Ovary (tissue), 9 donors: Measurements from ENCODE around the gene DCN. TPM values are rescaled to one million over a fixed set of nuclear protein-coding genes. Genes with fewer than 3 reads are reported as not detected.
A peak's percentile ranks its signal among the peaks of the same experiment; 100 is the strongest.

Source experiments
- DNase-seq, 5 donors: peaks; one replicate each; pipeline ENCODE4 v3.0.0-alpha.2; 2019 to 2020
- H3K27ac ChIP-seq, 2 donors: fragments of 200-600 bp; one replicate each; pipeline versions ENCODE4 v1.5.1 to v1.8.0; 2019 to 2022
- H3K27me3 ChIP-seq: fragments of 200-600 bp; one replicate; pipeline ENCODE4 v1.8.0; 2022
- H3K36me3 ChIP-seq: fragments of 200-600 bp; sonication (generic); one replicate; pipeline ENCODE4 v1.5.1; 2019
- H3K4me1 ChIP-seq: one replicate; pipeline ENCODE4 v1.8.1; 2013; ENCODE audit warnings: mild to moderate bottlenecking, moderate library complexity; ENCODE audit not compliant: insufficient read depth
- H3K4me3 ChIP-seq: fragments of 200-600 bp; sonication (generic); one replicate; pipeline ENCODE4 v1.5.1; 2017
- H3K9me3 ChIP-seq, 2 donors: fragments of 200-600 bp in 1 of 2; sonication (generic) in 1 of 2; one replicate each; pipeline versions ENCODE4 v1.5.1 to v1.8.1; 2013 to 2019; ENCODE audit warnings: mild to moderate bottlenecking in 1 of 2, moderate library complexity in 1 of 2
- EP300 ChIP-seq: sonication (generic); formaldehyde crosslinking; IDR thresholded peaks from one replicate; pipeline ENCODE4 v1.6.1; 2017; ENCODE audit warnings: antibody characterized with exemption
- POLR2A ChIP-seq: fragments of 450-650 bp; IDR thresholded peaks from one replicate; pipeline ENCODE4 v1.6.1; 2017; ENCODE audit warnings: antibody characterized with exemption, mild to moderate bottlenecking, moderate library complexity
- WGBS, 3 donors: extraction: QIAGEN DNeasy Blood & Tissue Kit in 1 of 3; methylation state at CpG; one replicate each; pipeline versions ENCODE4 v1.1.5 to v1.1.7; 2013 to 2017; 5-methylcytosine and 5-hydroxymethylcytosine counted together
- intact Hi-C, 4 donors: fragments of 100-400 bp; cut with DNase I; formaldehyde crosslinking; loops; one replicate each; pipeline versions ENCODE4 v1.11.0 to v1.15.1; 2022 to 2023
- polyA plus RNA-seq, 2 donors: library from polyadenylated mRNA; stranded (reverse); fragments of 200-250 nt in 1 of 2; fragments of 350-450 nt in 1 of 2; fragmentation: Illumina TruSeq in 1 of 2; extraction: RNeasy Lipid Tissue Mini Kit (QIAGEN cat#74804) in 1 of 2; gene quantifications; one replicate each; pipeline ENCODE4 v1.2.3, GENCODE V29; 2013 to 2014
- total RNA-seq, 7 donors: library from RNA; depleted of rRNA in 2 of 7; stranded (reverse); fragments of >200 nt in 2 of 7; fragmentation: NEBNext Ultra II Directional in 3 of 7; extraction: Animal tissue kit (Norgen Biotek cat#: 25700) in 3 of 7; gene quantifications; one replicate each; pipeline versions ENCODE4 v1.1.0 to v1.2.4, GENCODE V29; 2016 to 2023
- TF ChIP-seq, protein P1 (sequence below), 3 donors: fragments of 450-650 bp in 2 of 3; fragments of 200-600 bp in 1 of 3; IDR thresholded peaks; one replicate each; pipeline versions ENCODE4 v1.5.1 to v1.8.0; 2016 to 2022; ENCODE audit warnings: antibody characterized with exemption in 3 of 3, mild to moderate bottlenecking in 1 of 3
- donor health status: DM: no; HTN: no; CAD: no; lungs with moderate emphysema.
- donor health status: DM: no; HTN: no; CAD: no.
- donor health status: Bipolar disorder and iron deficiency.
- donor health status: DM: yes; HTN: yes; CAD: no.
- donor health status: DM: no; HTN: no; CAD: no.
- donor health status: DM: yes; HTN: yes; CAD: no.

DCN gene
- total and polyA plus RNA-seq, 9 donors: 1,911 to 5,778 (median 2,871) TPM

DNA sequence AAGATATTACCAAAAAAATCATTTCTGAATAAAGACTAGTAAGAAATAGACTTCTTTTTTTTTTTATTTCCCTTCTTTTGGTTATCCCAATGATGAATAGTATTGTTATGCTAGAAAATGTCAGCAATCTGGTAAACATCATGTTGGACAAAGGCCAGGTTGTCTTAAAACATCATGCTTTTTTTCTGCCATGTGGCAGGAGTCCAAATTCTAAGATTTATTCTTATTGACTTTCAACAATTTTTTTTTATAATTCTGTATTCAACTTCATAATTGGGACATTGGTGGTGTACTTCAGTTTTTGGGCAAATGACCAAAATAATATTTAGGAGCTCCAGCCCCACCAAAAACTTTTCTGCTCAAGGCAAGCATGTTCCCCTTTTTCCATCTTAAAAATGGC, 10.5 kb downstream of the DCN start:
- peak overlapping the region in 1 of 2 donors; percentile 89 for H3K27ac ChIP-seq
- intact Hi-C loops: loop anchor here in 2 of 4 donors (5.0 to 10.0 kb wide), 2 partner anchors 197 to 1385 kb away; no protein-coding TSS in a partner anchor
- no peak for TF ChIP-seq POLR2A
- TF ChIP-seq, protein P1, sequence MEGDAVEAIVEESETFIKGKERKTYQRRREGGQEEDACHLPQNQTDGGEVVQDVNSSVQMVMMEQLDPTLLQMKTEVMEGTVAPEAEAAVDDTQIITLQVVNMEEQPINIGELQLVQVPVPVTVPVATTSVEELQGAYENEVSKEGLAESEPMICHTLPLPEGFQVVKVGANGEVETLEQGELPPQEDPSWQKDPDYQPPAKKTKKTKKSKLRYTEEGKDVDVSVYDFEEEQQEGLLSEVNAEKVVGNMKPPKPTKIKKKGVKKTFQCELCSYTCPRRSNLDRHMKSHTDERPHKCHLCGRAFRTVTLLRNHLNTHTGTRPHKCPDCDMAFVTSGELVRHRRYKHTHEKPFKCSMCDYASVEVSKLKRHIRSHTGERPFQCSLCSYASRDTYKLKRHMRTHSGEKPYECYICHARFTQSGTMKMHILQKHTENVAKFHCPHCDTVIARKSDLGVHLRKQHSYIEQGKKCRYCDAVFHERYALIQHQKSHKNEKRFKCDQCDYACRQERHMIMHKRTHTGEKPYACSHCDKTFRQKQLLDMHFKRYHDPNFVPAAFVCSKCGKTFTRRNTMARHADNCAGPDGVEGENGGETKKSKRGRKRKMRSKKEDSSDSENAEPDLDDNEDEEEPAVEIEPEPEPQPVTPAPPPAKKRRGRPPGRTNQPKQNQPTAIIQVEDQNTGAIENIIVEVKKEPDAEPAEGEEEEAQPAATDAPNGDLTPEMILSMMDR (IDR thresholded peaks at IDR 0.05): no peak
- no peak for TF ChIP-seq EP300

DNA sequence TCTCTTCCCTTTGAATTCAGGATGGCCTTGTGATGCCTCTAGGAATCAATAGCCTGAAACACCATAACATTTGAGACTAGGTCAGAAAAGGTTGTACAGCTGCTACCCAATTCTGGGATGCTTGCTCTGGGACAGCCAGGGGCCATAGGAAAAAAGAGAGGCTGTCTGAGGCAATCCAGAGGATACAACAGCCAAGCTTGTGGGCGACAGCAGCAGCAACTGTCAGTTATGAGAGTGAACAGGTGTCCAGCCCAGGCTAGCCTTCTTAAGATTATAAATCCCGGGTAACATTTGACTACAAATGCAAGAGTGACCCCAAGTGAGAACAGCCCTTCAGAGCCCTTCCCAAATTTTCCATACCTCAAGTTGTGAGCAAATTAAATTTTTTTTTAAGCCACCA, 11.1 kb downstream of the DCN start:
- no peak overlapping the region for H3K4me3 ChIP-seq
- intact Hi-C loops: loop anchor here in 2 of 4 donors (5.0 to 10.0 kb wide), 2 partner anchors 197 to 1386 kb away; no protein-coding TSS in a partner anchor

More for the DNA sequence above, 10.5 kb downstream of the DCN start:
- H3K9me3 ChIP-seq: peaks cover 0 to 3% of the 10 kb centered on the region in 2 donors
- H3K4me1 ChIP-seq: peaks cover 10% of the 10 kb centered on the region
- DNase-seq: no peak
- no peaks in the 10 kb centered on the region for H3K36me3 ChIP-seq
- H3K27me3 ChIP-seq: no peaks in the 10 kb centered on the region
- peak overlapping the region; percentile 50 for H3K4me3 ChIP-seq

DNA sequence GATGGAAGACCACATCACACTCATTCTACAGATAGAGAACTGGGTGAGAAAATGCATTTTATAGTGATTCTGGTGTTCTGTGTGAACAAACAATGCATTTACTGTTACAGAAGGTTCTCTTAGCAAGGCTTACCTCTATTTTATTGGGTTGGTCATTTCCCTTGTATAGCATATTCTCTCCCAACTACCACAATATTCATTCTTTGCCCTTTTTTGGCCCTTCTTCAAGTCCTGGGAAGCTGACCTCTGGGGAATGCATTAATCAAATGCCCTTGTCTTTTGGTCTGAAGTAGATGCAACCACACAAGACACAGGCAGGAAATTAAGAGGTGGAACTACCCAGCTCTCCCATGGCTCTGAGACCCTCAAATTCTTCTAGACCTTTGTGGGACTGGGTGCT, 19.5 kb downstream of the DCN start:
- Histone ChIP-seq H3K4me3 (no peak overlapping the region), H3K9me3 (peaks cover 0 to 3% of the 10 kb centered on the region in 2 donors), H3K4me1 (no peaks in the 10 kb centered on the region), H3K27me3 (no peaks in the 10 kb centered on the region), H3K36me3 (no peaks in the 10 kb centered on the region), H3K27ac (peak overlapping the region in 1 of 2 donors; percentile 18)
- intact Hi-C loops: no loop called here
- TF ChIP-seq EP300: no peak
- TF ChIP-seq, protein P1 (IDR thresholded peaks at IDR 0.05): no peak
- no peak for TF ChIP-seq POLR2A
- DNase-seq: no peak

More for the DNA sequence above, 11.1 kb downstream of the DCN start:
- peak overlapping the region in 1 of 2 donors; percentile 60 for H3K27ac ChIP-seq
- peaks cover 0 to 3% of the 10 kb centered on the region in 2 donors for H3K9me3 ChIP-seq
- H3K4me1 ChIP-seq: peaks cover 10% of the 10 kb centered on the region
- no peak for DNase-seq
- H3K36me3 ChIP-seq: no peaks in the 10 kb centered on the region
- TF ChIP-seq, protein P1 (IDR thresholded peaks at IDR 0.05): no peak
- TF ChIP-seq POLR2A: no peak
- TF ChIP-seq EP300: no peak
- H3K27me3 ChIP-seq: no peaks in the 10 kb centered on the region
- 54 to 62% (median 56%) methylated on average over 2 of the region's 2 CpGs for WGBS, 3 donors

DNA sequence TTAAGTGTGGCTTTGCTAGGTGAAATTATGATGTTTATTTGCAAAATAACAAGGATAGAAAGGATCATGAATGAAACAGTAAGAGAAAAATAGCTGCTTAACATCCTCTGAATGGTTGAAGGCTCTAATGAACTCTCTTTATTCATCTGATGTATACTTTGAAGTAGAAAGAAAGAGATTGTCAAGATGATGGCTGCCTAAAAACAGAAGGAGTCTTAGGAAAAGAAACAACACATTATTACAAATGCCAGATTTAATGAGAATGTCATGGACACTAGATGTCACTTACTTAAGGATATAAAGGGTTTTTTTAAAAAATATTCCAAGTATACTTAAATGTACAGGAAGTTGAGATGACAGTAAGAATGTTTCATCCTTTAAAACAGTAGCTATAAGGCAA, 21.6 kb downstream of the DCN start:
- intact Hi-C loops: no loop called here
- H3K9me3 ChIP-seq: no peaks in the 10 kb centered on the region
- H3K27me3 ChIP-seq: no peaks in the 10 kb centered on the region
- DNase-seq: no peak
- no peak overlapping the region for H3K4me3 ChIP-seq
- H3K4me1 ChIP-seq: no peaks in the 10 kb centered on the region
- H3K36me3 ChIP-seq: no peaks in the 10 kb centered on the region
- H3K27ac ChIP-seq: no peak overlapping the region
- TF ChIP-seq, protein P1 (IDR thresholded peaks at IDR 0.05): no peak
- no peak for TF ChIP-seq EP300
- no peak for TF ChIP-seq POLR2A
